A673 (cell line): ENCODE measurements around the gene PRRC2B. TPM values are rescaled to one million over a fixed set of nuclear protein-coding genes. Genes with fewer than 3 reads are reported as not detected.

ENCODE experiments used
- BruUV-seq: library from RNA; stranded (reverse); fragments of 400-500 nt; replicated peaks from 2 replicates; lab custom pipeline; 2021; lab: Mats Ljungman, UMichigan
- CTCF ChIA-PET: fragments of 300-600 bp; sonication (Branson Sonifier 250); formaldehyde crosslinking; loops from one replicate; lab custom pipeline; 2022; ENCODE audit warnings: antibody characterized with exemption; lab: Charles Lee
- POLR2A ChIA-PET: fragments of 300-600 bp; sonication (Branson Sonifier 250); formaldehyde crosslinking; loops from one replicate; lab custom pipeline; 2022; ENCODE audit warnings: antibody characterized with exemption; ENCODE audit not compliant: low non-redundant PET; lab: Charles Lee
- DNase-seq: peaks from one replicate; pipeline ENCODE4 v3.0.0-alpha.2; 2015; ENCODE audit warnings: low spot score
- H3K27ac ChIP-seq: fragments of 200-600 bp; sonication (generic); 2 replicates; pipeline ENCODE4 v1.5.1; 2016; ENCODE audit warnings: mixed run types, low read depth, mild to moderate bottlenecking, mixed read lengths, antibody characterized with exemption, low read length; ENCODE audit not compliant: poor library complexity, severe bottlenecking
- H3K27me3 ChIP-seq: fragments of 200-600 bp; sonication (generic); replicated peaks from 2 replicates; pipeline ENCODE4 v1.6.1; 2017; ENCODE audit warnings: mixed run types, low read depth, mild to moderate bottlenecking, mixed read lengths, antibody characterized with exemption, low read length; ENCODE audit not compliant: insufficient read depth, poor library complexity
- H3K36me3 ChIP-seq: fragments of 200-600 bp; sonication (generic); 2 replicates; pipeline ENCODE4 v1.6.1; 2016; ENCODE audit warnings: mixed run types, mild to moderate bottlenecking, mixed read lengths, antibody characterized with exemption, low read length; ENCODE audit not compliant: insufficient read depth, poor library complexity, severe bottlenecking
- H3K4me1 ChIP-seq: fragments of 200-600 bp; sonication (generic); 2 replicates; pipeline ENCODE4 v1.6.1; 2017; ENCODE audit warnings: mixed run types, mild to moderate bottlenecking, mixed read lengths, antibody characterized with exemption, low read length; ENCODE audit not compliant: insufficient read depth, poor library complexity, severe bottlenecking
- H3K4me3 ChIP-seq: fragments of 200-600 bp; sonication (generic); 2 replicates; pipeline ENCODE4 v1.5.1; 2016; ENCODE audit warnings: low read depth, mixed run types, mild to moderate bottlenecking, mixed read lengths, low read length; ENCODE audit not compliant: poor library complexity, severe bottlenecking
- H3K9me3 ChIP-seq: fragments of 200-600 bp; sonication (generic); 2 replicates; pipeline ENCODE4 v1.6.1; 2016; ENCODE audit warnings: mixed run types, low read depth, mild to moderate bottlenecking, mixed read lengths, antibody characterized with exemption, low read length; ENCODE audit not compliant: poor library complexity, severe bottlenecking
- EZH2 ChIP-seq: fragments of 200-600 bp; sonication (generic); IDR thresholded peaks from 2 replicates; pipeline ENCODE4 v1.6.1; 2017; ENCODE audit warnings: borderline replicate concordance, low read depth, mild to moderate bottlenecking, mixed read lengths, antibody characterized with exemption, low read length; ENCODE audit not compliant: poor library complexity, severe bottlenecking
- intact Hi-C: fragments of 100-400 bp; cut with micrococcal nuclease; formaldehyde crosslinking; loops from one replicate; pipeline ENCODE4 v1.10.0; 2022; ENCODE audit not compliant: unreplicated experiment
- total RNA-seq: library from RNA; stranded (reverse); gene quantifications from 2 replicates; pipeline ENCODE4 v1.2.3, GENCODE V29; 2021
- TF ChIP-seq, protein P1 (sequence below): fragments of 300-800, 200-600 bp; sonication (generic); conservative IDR thresholded peaks from 2 replicates; pipeline ENCODE4 v1.5.1; 2017; ENCODE audit warnings: low read depth, mild to moderate bottlenecking, antibody characterized with exemption, low read length, moderate library complexity, mixed read lengths

Gene PRRC2B
- total RNA-seq, 1 experiment from 2014 or later: 317 TPM

GRCh38 chr9:131522257-131523085 is 128.6 kb downstream of the PRRC2B start:
- TF ChIP-seq, protein P1, sequence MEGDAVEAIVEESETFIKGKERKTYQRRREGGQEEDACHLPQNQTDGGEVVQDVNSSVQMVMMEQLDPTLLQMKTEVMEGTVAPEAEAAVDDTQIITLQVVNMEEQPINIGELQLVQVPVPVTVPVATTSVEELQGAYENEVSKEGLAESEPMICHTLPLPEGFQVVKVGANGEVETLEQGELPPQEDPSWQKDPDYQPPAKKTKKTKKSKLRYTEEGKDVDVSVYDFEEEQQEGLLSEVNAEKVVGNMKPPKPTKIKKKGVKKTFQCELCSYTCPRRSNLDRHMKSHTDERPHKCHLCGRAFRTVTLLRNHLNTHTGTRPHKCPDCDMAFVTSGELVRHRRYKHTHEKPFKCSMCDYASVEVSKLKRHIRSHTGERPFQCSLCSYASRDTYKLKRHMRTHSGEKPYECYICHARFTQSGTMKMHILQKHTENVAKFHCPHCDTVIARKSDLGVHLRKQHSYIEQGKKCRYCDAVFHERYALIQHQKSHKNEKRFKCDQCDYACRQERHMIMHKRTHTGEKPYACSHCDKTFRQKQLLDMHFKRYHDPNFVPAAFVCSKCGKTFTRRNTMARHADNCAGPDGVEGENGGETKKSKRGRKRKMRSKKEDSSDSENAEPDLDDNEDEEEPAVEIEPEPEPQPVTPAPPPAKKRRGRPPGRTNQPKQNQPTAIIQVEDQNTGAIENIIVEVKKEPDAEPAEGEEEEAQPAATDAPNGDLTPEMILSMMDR: no peak
- TF ChIP-seq EZH2: no peak
- no peak overlapping the region for H3K4me3 ChIP-seq
- POLR2A ChIA-PET: no interaction called here
- intact Hi-C loops: no loop called here
- no peaks in the 10 kb centered on the region for H3K27me3 ChIP-seq
- H3K27ac ChIP-seq: no peak overlapping the region
- H3K9me3 ChIP-seq: no peaks in the 10 kb centered on the region
- CTCF ChIA-PET: no interaction called here
- H3K4me1 ChIP-seq: no peaks in the 10 kb centered on the region
- no TSS peak for BruUV-seq
- DNase-seq: no peak
- peaks cover 83% of the 10 kb centered on the region for H3K36me3 ChIP-seq

- Histone ChIP-seq H3K4me1 (no peaks in the 10 kb centered on the region), H3K36me3 (peaks cover 85% of the 10 kb centered on the region), H3K9me3 (no peaks in the 10 kb centered on the region), H3K27me3 (no peaks in the 10 kb centered on the region), H3K27ac (no peak overlapping the region), H3K4me3 (no peak overlapping the region)
- BruUV-seq: no TSS peak
- ChIA-PET CTCF (no interaction called here), POLR2A (no interaction called here)
- intact Hi-C loops: no loop called here
- no peak for TF ChIP-seq EZH2
- TF ChIP-seq, protein P1: no peak
- DNase-seq: no peak
Observed at GRCh38 chr9:131523086-131523388, 129.2 kb downstream of the PRRC2B start.

- Histone ChIP-seq H3K27me3 (no peaks in the 10 kb centered on the region), H3K36me3 (peaks cover 85% of the 10 kb centered on the region), H3K27ac (no peak overlapping the region), H3K9me3 (no peaks in the 10 kb centered on the region), H3K4me3 (no peak overlapping the region), H3K4me1 (no peaks in the 10 kb centered on the region)
- ChIA-PET CTCF (no interaction called here), POLR2A (no interaction called here)
- no peak for TF ChIP-seq EZH2
- TF ChIP-seq, protein P1: no peak
- no TSS peak for BruUV-seq
- no peak for DNase-seq
- intact Hi-C loops: no loop called here
Observed at GRCh38 chr9:131523451-131524435, 129.9 kb downstream of the PRRC2B start.
